ENCODE results near the gene SLC7A6.
A peak's percentile ranks its signal among the peaks of the same experiment; 100 is the strongest.

The SLC7A6 gene

DNA sequence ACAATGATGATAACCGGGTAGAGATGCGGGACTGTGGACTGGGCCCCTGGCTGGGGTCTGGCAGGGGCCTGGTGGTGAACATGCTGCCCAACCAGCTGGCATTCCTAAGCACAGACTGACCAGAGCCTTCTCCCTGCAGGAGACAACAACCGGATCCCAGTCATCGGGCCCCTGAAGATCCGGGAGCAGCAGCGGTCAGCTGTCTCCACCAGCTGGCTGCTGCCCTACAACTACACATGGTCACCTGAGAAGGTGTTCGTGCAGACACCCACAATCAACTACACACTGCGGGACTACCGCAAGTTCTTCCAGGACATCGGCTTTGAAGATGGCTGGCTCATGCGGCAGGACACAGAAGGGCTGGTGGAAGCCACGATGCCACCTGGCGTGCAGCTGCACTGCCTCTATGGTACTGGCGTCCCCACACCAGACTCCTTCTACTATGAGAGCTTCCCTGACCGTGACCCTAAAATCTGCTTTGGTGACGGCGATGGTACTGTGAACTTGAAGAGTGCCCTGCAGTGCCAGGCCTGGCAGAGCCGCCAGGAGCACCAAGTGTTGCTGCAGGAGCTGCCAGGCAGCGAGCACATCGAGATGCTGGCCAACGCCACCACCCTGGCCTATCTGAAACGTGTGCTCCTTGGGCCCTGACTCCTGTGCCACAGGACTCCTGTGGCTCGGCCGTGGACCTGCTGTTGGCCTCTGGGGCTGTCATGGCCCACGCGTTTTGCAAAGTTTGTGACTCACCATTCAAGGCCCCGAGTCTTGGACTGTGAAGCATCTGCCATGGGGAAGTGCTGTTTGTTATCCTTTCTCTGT, 5.1 kb upstream of the SLC7A6 start:
- no peak overlapping the region for H3K27ac ChIP-seq (ENCODE audit: low read length)
- peaks cover 0 to 13% of the 10 kb centered on the region in 2 donors for H3K4me1 ChIP-seq (ENCODE audit: control insufficient read depth in 1 of 2, insufficient read depth in 2 of 2, low read length in 2 of 2)
- H3K27me3 ChIP-seq (ENCODE audit: low read depth, low read length) = no peaks in the 10 kb centered on the region

DNA sequence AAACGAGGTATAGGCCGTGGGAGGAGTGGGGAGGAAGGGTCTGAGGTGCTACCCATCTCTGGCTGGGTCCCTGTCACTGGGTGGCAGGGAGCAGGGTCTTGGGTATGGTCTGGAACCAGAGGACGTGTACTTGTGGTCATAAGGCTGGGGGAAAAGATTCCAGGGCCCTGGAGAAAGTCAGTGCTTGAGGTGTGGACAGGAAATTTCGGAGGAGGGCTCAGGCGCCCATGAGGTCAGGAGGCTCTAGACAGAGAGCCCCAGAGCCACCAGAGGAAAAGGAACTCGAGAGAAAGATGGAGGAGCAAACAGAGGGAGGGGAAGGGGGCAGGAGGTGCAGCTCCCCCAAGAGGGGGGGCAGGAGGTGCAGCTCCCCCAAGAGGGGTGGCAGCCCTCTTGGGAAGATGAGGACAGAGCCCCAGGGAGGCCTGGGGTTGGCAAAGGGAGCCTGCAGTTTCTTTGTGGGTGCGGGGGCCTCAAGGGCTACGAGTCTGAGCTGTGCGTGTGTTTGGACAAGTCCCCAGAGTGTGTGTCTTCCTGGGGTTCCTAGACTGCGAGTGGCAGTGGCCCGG, 683 bp upstream of the SLC7A6 start:
- peaks cover 0 to 31% of the 10 kb centered on the region in 2 donors for H3K4me1 ChIP-seq (ENCODE audit: control insufficient read depth in 1 of 2, insufficient read depth in 2 of 2, low read length in 2 of 2)
- peak overlapping the region; percentile 46 to 86 for H3K4me3 ChIP-seq (ENCODE audit: low read depth in 1 of 2, low read length in 2 of 2)
- peak overlapping the region; percentile 63 for H3K27ac ChIP-seq (ENCODE audit: low read length)
- peaks cover 10 to 24% of the 10 kb centered on the region in 2 donors for H3K36me3 ChIP-seq (ENCODE audit: control insufficient read depth in 1 of 2, insufficient read depth in 2 of 2, low read length in 2 of 2)
- H3K9me3 ChIP-seq (ENCODE audit: control insufficient read depth in 1 of 2, low read length in 2 of 2) = no peaks in the 10 kb centered on the region
- H3K27me3 ChIP-seq (ENCODE audit: low read depth, low read length) = no peaks in the 10 kb centered on the region

More for the DNA sequence above, 5.1 kb upstream of the SLC7A6 start:
- Histone ChIP-seq H3K36me3 (ENCODE audit: control insufficient read depth in 1 of 2, insufficient read depth in 2 of 2, low read length in 2 of 2) (peaks cover 19 to 40% of the 10 kb centered on the region in 2 donors), H3K4me3 (ENCODE audit: low read depth in 1 of 2, low read length in 2 of 2) (no peak overlapping the region), H3K9me3 (ENCODE audit: control insufficient read depth in 1 of 2, low read length in 2 of 2) (no peaks in the 10 kb centered on the region)

DNA sequence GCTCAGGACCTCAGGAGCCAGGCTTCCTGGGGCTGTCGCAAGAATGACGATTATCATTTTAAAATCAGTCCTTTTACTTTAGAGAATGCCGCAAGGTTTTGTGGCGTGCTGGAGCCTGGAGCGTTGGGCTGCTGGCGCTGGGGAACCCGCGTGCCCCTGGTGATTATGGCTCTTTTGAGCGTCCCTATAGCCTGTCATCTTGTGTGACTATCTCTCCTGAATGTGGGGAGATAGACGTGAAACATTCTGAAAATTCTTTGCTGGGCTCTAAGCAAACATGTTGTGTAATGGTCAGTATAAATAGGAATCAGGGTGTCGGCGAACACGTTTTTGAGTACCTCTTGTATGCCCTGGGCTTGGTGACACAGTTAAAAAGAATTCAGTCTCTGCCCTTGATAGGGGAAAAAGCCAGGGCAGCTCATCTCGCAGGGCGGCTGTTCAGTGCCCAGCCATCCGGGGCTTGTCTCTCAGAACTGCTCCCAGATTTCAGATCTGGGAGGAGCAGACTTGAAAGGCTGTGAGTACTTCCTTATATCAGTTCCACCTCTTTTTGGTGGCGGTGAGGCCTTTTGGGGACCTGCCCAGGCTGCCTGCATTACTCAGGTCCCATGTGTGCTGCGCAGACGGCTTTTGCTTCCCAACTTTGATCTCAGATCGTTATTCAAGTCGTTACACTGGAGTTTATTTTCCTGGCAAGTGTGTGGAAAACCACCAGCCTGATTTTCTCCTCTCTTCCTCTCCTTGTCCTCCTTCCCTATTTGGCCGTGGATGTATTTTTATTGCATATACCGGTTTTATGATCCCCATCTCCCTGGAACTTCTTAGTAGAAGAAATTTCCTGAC, 973 bp downstream of the SLC7A6 start:
- peak overlapping the region; percentile 82 to 86 for H3K4me3 ChIP-seq (ENCODE audit: low read depth in 1 of 2, low read length in 2 of 2)
- H3K27me3 ChIP-seq (ENCODE audit: low read depth, low read length) = no peaks in the 10 kb centered on the region
- H3K4me1 ChIP-seq (ENCODE audit: control insufficient read depth in 1 of 2, insufficient read depth in 2 of 2, low read length in 2 of 2) = peaks cover 0 to 31% of the 10 kb centered on the region in 2 donors
- H3K27ac ChIP-seq (ENCODE audit: low read length) = peak overlapping the region; percentile 89
- H3K36me3 ChIP-seq (ENCODE audit: control insufficient read depth in 1 of 2, insufficient read depth in 2 of 2, low read length in 2 of 2) = peaks cover 0 to 7% of the 10 kb centered on the region in 2 donors
- no peaks in the 10 kb centered on the region for H3K9me3 ChIP-seq (ENCODE audit: control insufficient read depth in 1 of 2, low read length in 2 of 2)

GRCh38 chr16:68267612-68268405, 3.5 kb downstream of the SLC7A6 start:
- no peak overlapping the region for H3K4me3 ChIP-seq (ENCODE audit: low read depth in 1 of 2, low read length in 2 of 2)
- H3K36me3 ChIP-seq (ENCODE audit: control insufficient read depth in 1 of 2, insufficient read depth in 2 of 2, low read length in 2 of 2) = peaks cover 0 to 4% of the 10 kb centered on the region in 2 donors
- H3K4me1 ChIP-seq (ENCODE audit: control insufficient read depth in 1 of 2, insufficient read depth in 2 of 2, low read length in 2 of 2) = peaks cover 0 to 25% of the 10 kb centered on the region in 2 donors
- H3K27ac ChIP-seq (ENCODE audit: low read length) = no peak overlapping the region
- H3K9me3 ChIP-seq (ENCODE audit: control insufficient read depth in 1 of 2, low read length in 2 of 2) = no peaks in the 10 kb centered on the region
- H3K27me3 ChIP-seq (ENCODE audit: low read depth, low read length) = no peaks in the 10 kb centered on the region

DNA sequence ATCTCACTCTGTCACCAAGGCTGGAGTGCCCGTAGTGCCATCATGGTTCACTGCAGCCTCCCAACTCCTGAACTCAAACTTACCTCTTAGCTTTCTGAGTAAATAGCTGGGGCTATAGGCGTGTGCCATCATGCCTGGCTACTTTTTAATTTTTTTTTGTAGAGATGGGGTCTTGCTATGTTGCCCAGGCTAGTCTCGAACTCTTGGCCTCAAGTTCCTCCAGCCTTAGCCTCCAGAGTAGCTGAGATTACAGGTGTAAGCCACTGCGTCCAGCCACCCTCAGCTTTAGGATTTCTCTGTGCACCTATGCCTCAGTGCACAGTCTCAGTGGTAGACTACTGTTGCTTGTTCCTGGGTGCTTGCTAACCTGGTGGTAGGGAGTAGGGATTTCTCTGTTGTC, 5.5 kb downstream of the SLC7A6 start:
- Histone ChIP-seq H3K27ac (ENCODE audit: low read length) (no peak overlapping the region), H3K9me3 (ENCODE audit: control insufficient read depth in 1 of 2, low read length in 2 of 2) (no peaks in the 10 kb centered on the region), H3K27me3 (ENCODE audit: low read depth, low read length) (no peaks in the 10 kb centered on the region), H3K4me3 (ENCODE audit: low read depth in 1 of 2, low read length in 2 of 2) (no peak overlapping the region), H3K4me1 (ENCODE audit: control insufficient read depth in 1 of 2, insufficient read depth in 2 of 2, low read length in 2 of 2) (peaks cover 0 to 18% of the 10 kb centered on the region in 2 donors), H3K36me3 (ENCODE audit: control insufficient read depth in 1 of 2, insufficient read depth in 2 of 2, low read length in 2 of 2) (peaks cover under 1 to 5% of the 10 kb centered on the region in 2 donors)

DNA sequence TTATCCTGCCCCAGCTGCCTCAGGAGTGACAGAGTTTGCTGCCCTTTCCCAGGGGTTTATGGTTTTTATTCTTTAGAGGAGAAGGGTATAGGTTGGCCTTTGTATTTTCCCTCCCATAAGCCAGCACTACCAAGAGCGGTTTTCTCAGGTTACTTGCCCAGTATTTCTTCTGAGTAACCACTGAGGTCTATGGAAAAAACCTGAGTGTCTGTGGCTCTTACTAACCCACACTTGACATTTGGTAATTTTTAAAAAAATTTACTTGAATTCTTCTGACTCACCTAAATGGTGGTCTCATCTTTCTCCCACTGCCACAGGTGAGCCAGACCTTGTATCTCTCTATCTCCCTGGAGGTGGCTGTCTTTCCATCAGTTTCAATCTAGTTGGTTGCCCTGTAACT, 6.0 kb downstream of the SLC7A6 start:
- no peaks in the 10 kb centered on the region for H3K9me3 ChIP-seq (ENCODE audit: control insufficient read depth in 1 of 2, low read length in 2 of 2)
- no peak overlapping the region for H3K27ac ChIP-seq (ENCODE audit: low read length)
- no peaks in the 10 kb centered on the region for H3K27me3 ChIP-seq (ENCODE audit: low read depth, low read length)
- H3K36me3 ChIP-seq (ENCODE audit: control insufficient read depth in 1 of 2, insufficient read depth in 2 of 2, low read length in 2 of 2) = peaks cover 0 to 6% of the 10 kb centered on the region in 2 donors
- H3K4me3 ChIP-seq (ENCODE audit: low read depth in 1 of 2, low read length in 2 of 2) = no peak overlapping the region
- H3K4me1 ChIP-seq (ENCODE audit: control insufficient read depth in 1 of 2, insufficient read depth in 2 of 2, low read length in 2 of 2) = peaks cover 0 to 18% of the 10 kb centered on the region in 2 donors

- Histone ChIP-seq H3K27ac (ENCODE audit: low read length) (no peak overlapping the region), H3K27me3 (ENCODE audit: low read depth, low read length) (no peaks in the 10 kb centered on the region), H3K4me1 (ENCODE audit: control insufficient read depth in 1 of 2, insufficient read depth in 2 of 2, low read length in 2 of 2) (peaks cover 4 to 20% of the 10 kb centered on the region in 2 donors), H3K9me3 (ENCODE audit: control insufficient read depth in 1 of 2, low read length in 2 of 2) (no peaks in the 10 kb centered on the region), H3K36me3 (ENCODE audit: control insufficient read depth in 1 of 2, insufficient read depth in 2 of 2, low read length in 2 of 2) (peaks cover 0 to 6% of the 10 kb centered on the region in 2 donors), H3K4me3 (ENCODE audit: low read depth in 1 of 2, low read length in 2 of 2) (no peak overlapping the region)
Measured at GRCh38 chr16:68272507-68273209, 8.3 kb downstream of the SLC7A6 start.

DNA sequence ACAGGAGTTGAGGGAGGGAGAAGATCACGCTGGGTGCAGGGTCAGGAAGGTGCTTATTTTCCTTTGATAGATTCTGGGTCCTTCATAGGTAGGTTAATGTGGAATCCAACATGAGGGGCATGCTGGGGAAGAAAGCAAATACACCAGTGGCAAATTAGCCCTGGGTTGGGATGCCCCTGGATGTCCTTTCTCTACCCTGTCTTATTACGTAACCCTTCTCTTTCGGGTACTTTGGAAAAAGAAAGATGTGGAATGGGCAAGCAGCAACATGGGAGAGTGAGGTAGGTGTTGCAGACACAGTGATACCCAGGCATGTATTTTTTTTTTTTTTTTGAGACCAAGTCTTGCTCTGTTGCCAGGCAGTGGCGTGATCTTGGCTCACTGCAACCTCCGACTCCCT, 9.1 kb downstream of the SLC7A6 start:
- Histone ChIP-seq H3K4me1 (ENCODE audit: control insufficient read depth in 1 of 2, insufficient read depth in 2 of 2, low read length in 2 of 2) (peaks cover 4 to 13% of the 10 kb centered on the region in 2 donors), H3K27me3 (ENCODE audit: low read depth, low read length) (no peaks in the 10 kb centered on the region), H3K4me3 (ENCODE audit: low read depth in 1 of 2, low read length in 2 of 2) (no peak overlapping the region), H3K27ac (ENCODE audit: low read length) (no peak overlapping the region), H3K9me3 (ENCODE audit: control insufficient read depth in 1 of 2, low read length in 2 of 2) (no peaks in the 10 kb centered on the region), H3K36me3 (ENCODE audit: control insufficient read depth in 1 of 2, insufficient read depth in 2 of 2, low read length in 2 of 2) (peaks cover 0 to 6% of the 10 kb centered on the region in 2 donors)

DNA sequence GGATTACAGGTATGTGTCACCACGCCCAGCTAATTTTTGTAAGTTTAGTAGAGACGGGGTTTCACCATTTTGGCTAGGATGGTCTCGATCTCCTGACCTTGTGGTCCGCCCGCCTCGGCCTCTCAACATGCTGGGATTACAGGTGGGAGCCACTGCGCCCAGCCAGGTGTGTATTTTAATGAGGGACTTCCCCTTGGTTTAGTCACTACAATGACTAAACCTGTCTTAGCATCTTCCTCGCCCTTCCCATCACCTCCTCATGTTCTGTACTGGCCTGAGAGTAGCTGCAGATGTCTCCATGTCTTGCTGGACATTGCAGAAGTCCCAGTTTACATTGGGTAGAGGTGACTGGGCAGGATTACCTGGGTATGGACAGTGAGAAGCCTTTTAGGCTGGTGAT, 9.6 kb downstream of the SLC7A6 start:
- H3K27me3 ChIP-seq (ENCODE audit: low read depth, low read length) = no peaks in the 10 kb centered on the region
- no peaks in the 10 kb centered on the region for H3K9me3 ChIP-seq (ENCODE audit: control insufficient read depth in 1 of 2, low read length in 2 of 2)
- no peak overlapping the region for H3K4me3 ChIP-seq (ENCODE audit: low read depth in 1 of 2, low read length in 2 of 2)
- peaks cover 4 to 13% of the 10 kb centered on the region in 2 donors for H3K4me1 ChIP-seq (ENCODE audit: control insufficient read depth in 1 of 2, insufficient read depth in 2 of 2, low read length in 2 of 2)
- no peak overlapping the region for H3K27ac ChIP-seq (ENCODE audit: low read length)
- H3K36me3 ChIP-seq (ENCODE audit: control insufficient read depth in 1 of 2, insufficient read depth in 2 of 2, low read length in 2 of 2) = peaks cover 0 to 6% of the 10 kb centered on the region in 2 donors

GRCh38 chr16:68274441-68274840, 10.1 kb downstream of the SLC7A6 start:
- peaks cover 2 to 6% of the 10 kb centered on the region in 2 donors for H3K36me3 ChIP-seq (ENCODE audit: control insufficient read depth in 1 of 2, insufficient read depth in 2 of 2, low read length in 2 of 2)
- H3K4me3 ChIP-seq (ENCODE audit: low read depth in 1 of 2, low read length in 2 of 2) = no peak overlapping the region
- H3K27me3 ChIP-seq (ENCODE audit: low read depth, low read length) = no peaks in the 10 kb centered on the region
- H3K4me1 ChIP-seq (ENCODE audit: control insufficient read depth in 1 of 2, insufficient read depth in 2 of 2, low read length in 2 of 2) = peaks cover 4 to 13% of the 10 kb centered on the region in 2 donors
- H3K27ac ChIP-seq (ENCODE audit: low read length) = no peak overlapping the region
- H3K9me3 ChIP-seq (ENCODE audit: control insufficient read depth in 1 of 2, low read length in 2 of 2) = no peaks in the 10 kb centered on the region

All from muscle layer of duodenum (tissue), 2 donors.